Raji (cell line): ENCODE results near the gene ABCF1.

Experiments
- POLR2A ChIP-seq: IDR thresholded peaks from 2 replicates; pipeline ENCODE4 v1.6.1; 2011; ENCODE audit warnings: low read depth, low read length, control low read depth; ENCODE audit not compliant: insufficient read depth

The ABCF1 gene

GRCh38 chr6:30615219-30615957 lies 44.1 kb downstream of the ABCF1 start:
- peak; percentile 71 for TF ChIP-seq POLR2A

GRCh38 chr6:30615958-30616810 lies 44.9 kb downstream of the ABCF1 start:
- peak; percentile 43; the same call in 1 of the 2 replicates for TF ChIP-seq POLR2A

GRCh38 chr6:30616811-30617564 lies 45.7 kb downstream of the ABCF1 start, which contains the start of gene PPP1R10:
Gene PPP1R10, minus strand, starts transcription at chr6:30617243. Its CDS starts 7,299 bp downstream, at chr6:30609944.
- peak; percentile 98 for TF ChIP-seq POLR2A

- TF ChIP-seq POLR2A, result peak; percentile 94
These were observed 46.5 kb downstream of the ABCF1 start, which contains the start of gene MRPS18B for GRCh38 chr6:30617565-30618269. Gene MRPS18B, plus strand, starts transcription at chr6:30617840. Its CDS starts 26 bp downstream, at chr6:30617866.

GRCh38 chr6:30618270-30618797 lies 47.1 kb downstream of the ABCF1 start:
- no peak for TF ChIP-seq POLR2A

GRCh38 chr6:30619561-30619960 lies 48.3 kb downstream of the ABCF1 start:
- TF ChIP-seq POLR2A, result no peak

- no peak for TF ChIP-seq POLR2A
These were observed 54.3 kb downstream of the ABCF1 start for GRCh38 chr6:30625511-30625910.

GRCh38 chr6:30626484-30627366 lies 55.5 kb downstream of the ABCF1 start, which contains the start of gene ATAT1:
Gene ATAT1, plus strand, starts transcription at chr6:30626874.
- TF ChIP-seq POLR2A, result peak; percentile 89

GRCh38 chr6:30635834-30636233 lies 64.6 kb downstream of the ABCF1 start:
- TF ChIP-seq POLR2A, result no peak

- TF ChIP-seq POLR2A, result no peak
These were observed 69.2 kb downstream of the ABCF1 start for GRCh38 chr6:30640481-30640880.

GRCh38 chr6:30641048-30641447 lies 69.8 kb downstream of the ABCF1 start:
- no peak for TF ChIP-seq POLR2A
